Measurements from ENCODE around the gene BFSP1. TPM values are rescaled to one million over a fixed set of nuclear protein-coding genes. Genes with fewer than 3 reads are reported as not detected.

Gene BFSP1
- total RNA-seq, 1 donor from 2014 or later: 4.2 TPM

GRCh38 chr20:17518339-17519052, 12.7 kb downstream of the BFSP1 start:
- H3K9ac ChIP-seq (ENCODE audit: low read length): no peak overlapping the region
- H3K27ac Mint-ChIP-seq (ENCODE audit: unreplicated experiment): no peak overlapping the region
- no peak for FAIRE-seq
- H3K4me1 Mint-ChIP-seq (ENCODE audit: low read depth, unreplicated experiment): no peaks in the 10 kb centered on the region
- no peaks in the 10 kb centered on the region for H3K36me3 ChIP-seq (ENCODE audit: insufficient read depth, low read length)
- H3K27me3 Mint-ChIP-seq (ENCODE audit: low read depth, unreplicated experiment): peaks cover 20% of the 10 kb centered on the region
- H3K9me3 Mint-ChIP-seq (ENCODE audit: unreplicated experiment): peaks cover 2% of the 10 kb centered on the region
- H3K4me3 ChIP-seq (ENCODE audit: insufficient read depth, low read depth, low read length): no peak overlapping the region
- H3K27ac ChIP-seq (ENCODE audit: low read depth, low read length): no peak overlapping the region
- TF ChIP-seq CTCF (IDR thresholded peaks at IDR 0.05; ENCODE audit: insufficient read depth, low read depth, low read length): no peak
- no peak for TF ChIP-seq EZH2 (IDR thresholded peaks at IDR 0.05; ENCODE audit: insufficient read depth, low read length)
- no peak overlapping the region for H3K4me3 Mint-ChIP-seq (ENCODE audit: unreplicated experiment)
- no peak overlapping the region for H3K4me2 ChIP-seq (ENCODE audit: low read length)
- no peaks in the 10 kb centered on the region for H3K9me3 ChIP-seq (ENCODE audit: insufficient read depth, low read depth, low read length)
- no peaks in the 10 kb centered on the region for H3K4me1 ChIP-seq (ENCODE audit: insufficient read depth, low read length)
- H3K27me3 ChIP-seq (ENCODE audit: insufficient read depth, low read length): no peaks in the 10 kb centered on the region
- DNase-seq (ENCODE audit: low read depth): no peak
- H2AFZ ChIP-seq (ENCODE audit: low read depth, low read length): no peak overlapping the region
- H4K20me1 ChIP-seq (ENCODE audit: insufficient read depth, low read length): no peaks in the 10 kb centered on the region
- no peaks in the 10 kb centered on the region for H3K79me2 ChIP-seq (ENCODE audit: insufficient read depth, low read length)
- H3K36me3 Mint-ChIP-seq (ENCODE audit: low read depth, unreplicated experiment): peaks cover 2% of the 10 kb centered on the region

- H3K27me3 ChIP-seq (ENCODE audit: insufficient read depth, low read length): no peaks in the 10 kb centered on the region
- H3K79me2 ChIP-seq (ENCODE audit: insufficient read depth, low read length): no peaks in the 10 kb centered on the region
- no peak for DNase-seq (ENCODE audit: low read depth)
- no peaks in the 10 kb centered on the region for H3K36me3 ChIP-seq (ENCODE audit: insufficient read depth, low read length)
- H3K27ac ChIP-seq (ENCODE audit: low read depth, low read length): no peak overlapping the region
- H3K9me3 ChIP-seq (ENCODE audit: insufficient read depth, low read depth, low read length): no peaks in the 10 kb centered on the region
- no peak overlapping the region for H3K9ac ChIP-seq (ENCODE audit: low read length)
- H3K4me3 ChIP-seq (ENCODE audit: insufficient read depth, low read depth, low read length): no peak overlapping the region
- H2AFZ ChIP-seq (ENCODE audit: low read depth, low read length): no peak overlapping the region
- no peak overlapping the region for H3K27ac Mint-ChIP-seq (ENCODE audit: unreplicated experiment)
- H3K9me3 Mint-ChIP-seq (ENCODE audit: unreplicated experiment): no peaks in the 10 kb centered on the region
- H3K36me3 Mint-ChIP-seq (ENCODE audit: low read depth, unreplicated experiment): peaks cover 2% of the 10 kb centered on the region
- no peak overlapping the region for H3K4me3 Mint-ChIP-seq (ENCODE audit: unreplicated experiment)
- H3K4me1 ChIP-seq (ENCODE audit: insufficient read depth, low read length): no peaks in the 10 kb centered on the region
- H4K20me1 ChIP-seq (ENCODE audit: insufficient read depth, low read length): no peaks in the 10 kb centered on the region
- no peak overlapping the region for H3K4me2 ChIP-seq (ENCODE audit: low read length)
- H3K27me3 Mint-ChIP-seq (ENCODE audit: low read depth, unreplicated experiment): peaks cover 20% of the 10 kb centered on the region
- FAIRE-seq: no peak
- no peaks in the 10 kb centered on the region for H3K4me1 Mint-ChIP-seq (ENCODE audit: low read depth, unreplicated experiment)
- no peak for TF ChIP-seq CTCF (IDR thresholded peaks at IDR 0.05; ENCODE audit: insufficient read depth, low read depth, low read length)
- TF ChIP-seq EZH2 (IDR thresholded peaks at IDR 0.05; ENCODE audit: insufficient read depth, low read length): no peak
Measured at GRCh38 chr20:17515053-17515452, 16.1 kb downstream of the BFSP1 start.

- H3K27ac Mint-ChIP-seq (ENCODE audit: unreplicated experiment): no peak overlapping the region
- H3K79me2 ChIP-seq (ENCODE audit: insufficient read depth, low read length): no peaks in the 10 kb centered on the region
- no peak overlapping the region for H3K9ac ChIP-seq (ENCODE audit: low read length)
- H3K36me3 Mint-ChIP-seq (ENCODE audit: low read depth, unreplicated experiment): peaks cover 2% of the 10 kb centered on the region
- no peak overlapping the region for H3K4me3 ChIP-seq (ENCODE audit: insufficient read depth, low read depth, low read length)
- no peaks in the 10 kb centered on the region for H3K4me1 Mint-ChIP-seq (ENCODE audit: low read depth, unreplicated experiment)
- no peaks in the 10 kb centered on the region for H3K36me3 ChIP-seq (ENCODE audit: insufficient read depth, low read length)
- H2AFZ ChIP-seq (ENCODE audit: low read depth, low read length): no peak overlapping the region
- peaks cover 25% of the 10 kb centered on the region for H3K27me3 Mint-ChIP-seq (ENCODE audit: low read depth, unreplicated experiment)
- no peak overlapping the region for H3K4me3 Mint-ChIP-seq (ENCODE audit: unreplicated experiment)
- H3K27me3 ChIP-seq (ENCODE audit: insufficient read depth, low read length): no peaks in the 10 kb centered on the region
- no peaks in the 10 kb centered on the region for H3K9me3 ChIP-seq (ENCODE audit: insufficient read depth, low read depth, low read length)
- TF ChIP-seq CTCF (IDR thresholded peaks at IDR 0.05; ENCODE audit: insufficient read depth, low read depth, low read length) (no peak), EZH2 (IDR thresholded peaks at IDR 0.05; ENCODE audit: insufficient read depth, low read length) (no peak)
- no peaks in the 10 kb centered on the region for H3K9me3 Mint-ChIP-seq (ENCODE audit: unreplicated experiment)
- no peak overlapping the region for H3K4me2 ChIP-seq (ENCODE audit: low read length)
- H4K20me1 ChIP-seq (ENCODE audit: insufficient read depth, low read length): no peaks in the 10 kb centered on the region
- no peak overlapping the region for H3K27ac ChIP-seq (ENCODE audit: low read depth, low read length)
- DNase-seq (ENCODE audit: low read depth): no peak
- no peak for FAIRE-seq
- no peaks in the 10 kb centered on the region for H3K4me1 ChIP-seq (ENCODE audit: insufficient read depth, low read length)
Measured at GRCh38 chr20:17513939-17514338, 17.2 kb downstream of the BFSP1 start.

Data from astrocyte (in vitro differentiated cells and primary cell).